Measurements from ENCODE around the gene ERICH4.
"Not testable (repeated sequence)": the region's sequence is repeated elsewhere in the genome, so short reads cannot be mapped to it uniquely, and the experiment has no call there.

The ERICH4 gene

GRCh38 chr19:41415154-41415571, 27.8 kb upstream of the ERICH4 start:
- DNase-seq: no peak

GRCh38 chr19:41416194-41416674, 26.7 kb upstream of the ERICH4 start:
- no peak for DNase-seq

GRCh38 chr19:41420101-41420880, 22.7 kb upstream of the ERICH4 start:
- no peak for DNase-seq

GRCh38 chr19:41421314-41421713, 21.6 kb upstream of the ERICH4 start:
- DNase-seq: no peak

- no peak for DNase-seq
Observed at GRCh38 chr19:41421973-41422372, 21.0 kb upstream of the ERICH4 start.

GRCh38 chr19:41422456-41422855, 20.5 kb upstream of the ERICH4 start:
- DNase-seq: no peak

- DNase-seq: no peak
Observed at GRCh38 chr19:41422955-41423354, 20.0 kb upstream of the ERICH4 start.

GRCh38 chr19:41424335-41425173, 18.4 kb upstream of the ERICH4 start:
- no peak for DNase-seq

GRCh38 chr19:41425174-41426115, 17.5 kb upstream of the ERICH4 start:
- no peak for DNase-seq

GRCh38 chr19:41426116-41426841, 16.7 kb upstream of the ERICH4 start:
- no peak for DNase-seq

GRCh38 chr19:41426952-41427646, 15.9 kb upstream of the ERICH4 start, which contains the start of gene B3GNT8:
Gene B3GNT8, minus strand, starts transcription at chr19:41427374. Its CDS starts 596 bp downstream, at chr19:41426778.
- DNase-seq: peak; percentile 75

- peak; percentile 77 for DNase-seq
Observed at GRCh38 chr19:41427647-41428480, 15.1 kb upstream of the ERICH4 start.

- no peak for DNase-seq
Observed at GRCh38 chr19:41428481-41428859, 14.5 kb upstream of the ERICH4 start.

GRCh38 chr19:41430922-41431321, 12.0 kb upstream of the ERICH4 start:
- DNase-seq: no peak

- no peak for DNase-seq
Observed at GRCh38 chr19:41431426-41432386, 11.2 kb upstream of the ERICH4 start.

- no peak for DNase-seq
Observed at GRCh38 chr19:41433171-41433570, 9.8 kb upstream of the ERICH4 start.

GRCh38 chr19:41434450-41434849, 8.5 kb upstream of the ERICH4 start:
- DNase-seq: no peak

- DNase-seq: not testable (repeated sequence)
Observed at GRCh38 chr19:41435376-41435775, 7.6 kb upstream of the ERICH4 start.

Data from activated effector memory CD4-positive, alpha-beta T cell treated with anti-CD3 and anti-CD28 coated beads, Interleukin-2, amount 50 U/mL, for 16 hours (primary cell).